Endodermal cell (in vitro differentiated cells): ENCODE data around the gene CAMTA1. TPM values are rescaled to one million over a fixed set of nuclear protein-coding genes. Genes with fewer than 3 reads are reported as not detected.

Experiments used
- DNase-seq: peaks from one replicate; pipeline ENCODE4 v3.0.0-alpha.2; 2017
- H3K27ac ChIP-seq: 2 replicates; pipeline ENCODE4 v1.5.1; 2013; ENCODE audit warnings: mild to moderate bottlenecking, low read depth, low read length, moderate library complexity
- H3K27me3 ChIP-seq: 2 replicates; pipeline ENCODE4 v1.6.1; 2013; ENCODE audit warnings: mild to moderate bottlenecking, low read length, moderate library complexity; ENCODE audit not compliant: insufficient read depth, control insufficient read depth, poor library complexity, severe bottlenecking
- H3K36me3 ChIP-seq: 2 replicates; pipeline ENCODE4 v1.7.0; 2013; ENCODE audit warnings: mild to moderate bottlenecking, low read length, moderate library complexity; ENCODE audit not compliant: control insufficient read depth, insufficient read depth
- H3K4me1 ChIP-seq: one replicate; pipeline ENCODE4 v1.7.0; 2013; ENCODE audit warnings: low read length; ENCODE audit not compliant: control insufficient read depth, insufficient read depth
- H3K4me3 ChIP-seq: 2 replicates; pipeline ENCODE4 v1.5.1; 2013; ENCODE audit warnings: mild to moderate bottlenecking, low read length, moderate library complexity
- H3K9ac ChIP-seq: 2 replicates; pipeline ENCODE4 v1.6.1; 2013; ENCODE audit warnings: mild to moderate bottlenecking, low read length, moderate library complexity; ENCODE audit not compliant: poor library complexity, severe bottlenecking; ENCODE audit errors: extremely low read depth
- H3K9me3 ChIP-seq: 2 replicates; pipeline ENCODE4 v1.6.1; 2013; ENCODE audit warnings: mild to moderate bottlenecking, low read length, moderate library complexity; ENCODE audit not compliant: control insufficient read depth
- H3K27ac Mint-ChIP-seq: 2 replicates; pipeline ENCODE4 v1.8.0; 2020; ENCODE audit warnings: mixed read lengths
- H3K27me3 Mint-ChIP-seq: 2 replicates; pipeline ENCODE4 v1.8.0; 2021; ENCODE audit warnings: mild to moderate bottlenecking, mixed read lengths; ENCODE audit not compliant: insufficient read depth
- H3K36me3 Mint-ChIP-seq: 2 replicates; pipeline ENCODE4 v1.8.0; 2020; ENCODE audit warnings: low read depth, mixed read lengths
- H3K4me1 Mint-ChIP-seq: 2 replicates; pipeline ENCODE4 v1.8.0; 2020; ENCODE audit warnings: mixed read lengths
- H3K4me3 Mint-ChIP-seq: 2 replicates; pipeline ENCODE4 v1.8.0; 2020; ENCODE audit warnings: mild to moderate bottlenecking, moderate library complexity, mixed read lengths
- H3K9me3 Mint-ChIP-seq: 2 replicates; pipeline ENCODE4 v1.8.0; 2020; ENCODE audit warnings: mild to moderate bottlenecking, mixed read lengths
- WGBS, 2 experiments: methylation state at CpG; one replicate each; pipeline versions ENCODE4 v1.1.5 to v1.1.7; 2013; ENCODE audit warnings: missing lambda C conversion rate in 2 of 2, mixed read lengths in 1 of 2; ENCODE audit not compliant: insufficient coverage in 1 of 2, insufficient read length in 1 of 2; 5-methylcytosine and 5-hydroxymethylcytosine counted together
- total RNA-seq, 2 donors: library from RNA; stranded (reverse); fragmentation: NEBNext Ultra II Directional in 1 of 2; extraction: Animal tissue kit (Norgen Biotek cat#: 25700) in 1 of 2; gene quantifications; 2 replicates in 1 of 2; 3 replicates in 1 of 2; pipeline ENCODE4 v1.2.1, GENCODE V29; 2021
- TF ChIP-seq, protein P1 (sequence below): fragments of 200-600 bp; sonication (generic); conservative IDR thresholded peaks from 2 replicates; pipeline ENCODE4 v1.5.0; 2021; ENCODE audit warnings: antibody characterized with exemption, mild to moderate bottlenecking

The CAMTA1 gene
- total RNA-seq, 2 donors from 2014 or later, result 123 to 137 TPM

DNA sequence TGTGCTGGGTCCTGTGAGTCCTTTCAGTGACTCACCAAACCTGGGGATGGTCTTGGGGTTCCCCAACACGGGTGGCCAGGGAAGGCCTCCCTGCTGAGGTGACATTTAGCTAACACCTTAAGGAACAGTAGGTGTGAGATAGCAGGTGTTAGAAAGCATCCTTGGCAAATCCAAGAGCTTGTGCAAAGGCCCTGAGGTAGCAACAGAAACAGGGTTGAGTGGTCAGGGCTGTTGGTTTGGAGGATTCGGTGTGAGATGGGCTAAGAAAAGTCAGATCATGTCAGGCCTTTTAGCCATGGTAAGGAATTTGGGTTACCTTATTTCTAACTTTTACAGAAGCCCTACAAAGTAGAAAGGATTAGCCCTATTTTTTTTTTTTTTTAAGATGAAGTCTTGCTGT, 343.0 kb downstream of the CAMTA1 start:
- DNase-seq, result no peak
- H3K9ac ChIP-seq, result no peak overlapping the region
- Mint-ChIP-seq H3K27me3 (no peaks in the 10 kb centered on the region), H3K4me3 (no peak overlapping the region), H3K4me1 (no peaks in the 10 kb centered on the region), H3K27ac (no peak overlapping the region), H3K9me3 (no peaks in the 10 kb centered on the region), H3K36me3 (no peaks in the 10 kb centered on the region)
- 93 to 100% methylated on average over 1 to 2 of the region's 2 CpGs for WGBS, 2 experiments
- TF ChIP-seq, protein P1, sequence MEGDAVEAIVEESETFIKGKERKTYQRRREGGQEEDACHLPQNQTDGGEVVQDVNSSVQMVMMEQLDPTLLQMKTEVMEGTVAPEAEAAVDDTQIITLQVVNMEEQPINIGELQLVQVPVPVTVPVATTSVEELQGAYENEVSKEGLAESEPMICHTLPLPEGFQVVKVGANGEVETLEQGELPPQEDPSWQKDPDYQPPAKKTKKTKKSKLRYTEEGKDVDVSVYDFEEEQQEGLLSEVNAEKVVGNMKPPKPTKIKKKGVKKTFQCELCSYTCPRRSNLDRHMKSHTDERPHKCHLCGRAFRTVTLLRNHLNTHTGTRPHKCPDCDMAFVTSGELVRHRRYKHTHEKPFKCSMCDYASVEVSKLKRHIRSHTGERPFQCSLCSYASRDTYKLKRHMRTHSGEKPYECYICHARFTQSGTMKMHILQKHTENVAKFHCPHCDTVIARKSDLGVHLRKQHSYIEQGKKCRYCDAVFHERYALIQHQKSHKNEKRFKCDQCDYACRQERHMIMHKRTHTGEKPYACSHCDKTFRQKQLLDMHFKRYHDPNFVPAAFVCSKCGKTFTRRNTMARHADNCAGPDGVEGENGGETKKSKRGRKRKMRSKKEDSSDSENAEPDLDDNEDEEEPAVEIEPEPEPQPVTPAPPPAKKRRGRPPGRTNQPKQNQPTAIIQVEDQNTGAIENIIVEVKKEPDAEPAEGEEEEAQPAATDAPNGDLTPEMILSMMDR, result no peak
- H3K27me3 ChIP-seq, result no peaks in the 10 kb centered on the region
- no peaks in the 10 kb centered on the region for H3K4me1 ChIP-seq
- H3K4me3 ChIP-seq, result no peak overlapping the region
- no peaks in the 10 kb centered on the region for H3K9me3 ChIP-seq
- H3K27ac ChIP-seq, result no peak overlapping the region
- no peaks in the 10 kb centered on the region for H3K36me3 ChIP-seq

DNA sequence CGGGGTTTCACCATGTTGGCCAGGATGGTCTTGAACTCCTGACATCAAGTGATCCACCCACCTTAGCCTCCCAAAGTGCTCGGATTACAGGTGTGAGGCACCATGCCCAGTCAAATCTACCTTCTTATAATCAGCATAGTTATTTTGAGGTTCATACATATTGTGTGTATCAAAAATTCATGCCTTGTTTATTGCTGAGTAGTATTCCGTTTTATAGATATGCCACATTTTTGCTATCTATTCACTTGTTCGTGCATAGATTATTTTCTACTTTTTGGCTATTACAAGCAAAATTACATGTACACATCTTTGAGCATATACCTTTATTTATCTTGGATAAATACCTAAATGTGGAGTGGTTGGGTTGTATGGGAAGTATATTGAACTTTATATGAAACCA, 344.9 kb downstream of the CAMTA1 start:
- H3K27ac Mint-ChIP-seq, result no peak overlapping the region
- H3K4me3 ChIP-seq, result no peak overlapping the region
- no peaks in the 10 kb centered on the region for H3K9me3 Mint-ChIP-seq
- no peaks in the 10 kb centered on the region for H3K4me1 ChIP-seq
- TF ChIP-seq, protein P1, result no peak
- no peak for DNase-seq
- no peak overlapping the region for H3K27ac ChIP-seq
- H3K36me3 Mint-ChIP-seq, result no peaks in the 10 kb centered on the region
- no peak overlapping the region for H3K4me3 Mint-ChIP-seq
- H3K36me3 ChIP-seq, result no peaks in the 10 kb centered on the region
- H3K27me3 ChIP-seq, result no peaks in the 10 kb centered on the region
- no peaks in the 10 kb centered on the region for H3K27me3 Mint-ChIP-seq
- 75 to 93% methylated on average over 1 to 4 of the region's 4 CpGs for WGBS, 2 experiments
- no peak overlapping the region for H3K9ac ChIP-seq
- no peaks in the 10 kb centered on the region for H3K9me3 ChIP-seq
- no peaks in the 10 kb centered on the region for H3K4me1 Mint-ChIP-seq

DNA sequence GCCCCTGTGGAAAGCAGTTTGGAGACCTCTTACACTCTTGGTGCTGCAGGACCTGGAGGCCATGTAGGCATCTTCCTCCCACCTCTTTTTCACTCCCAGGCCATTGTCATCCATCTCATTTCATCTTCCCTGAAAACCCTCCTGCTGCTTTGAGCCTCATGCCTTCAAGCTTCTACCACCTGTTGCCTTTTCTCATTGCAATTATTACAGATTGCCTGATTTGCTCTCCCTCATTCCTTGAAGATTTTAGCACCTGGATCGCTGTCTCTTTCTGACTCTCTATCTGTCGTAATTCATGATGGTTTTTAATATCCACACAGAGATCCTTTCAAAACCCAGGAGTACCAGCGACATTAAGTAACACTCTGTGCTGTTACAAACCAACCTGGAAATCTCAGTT, 350.2 kb downstream of the CAMTA1 start:
- Histone ChIP-seq H3K9ac (no peak overlapping the region), H3K4me1 (no peaks in the 10 kb centered on the region), H3K27me3 (no peaks in the 10 kb centered on the region), H3K4me3 (no peak overlapping the region), H3K36me3 (no peaks in the 10 kb centered on the region), H3K9me3 (no peaks in the 10 kb centered on the region), H3K27ac (no peak overlapping the region)
- Mint-ChIP-seq H3K9me3 (no peaks in the 10 kb centered on the region), H3K4me1 (no peaks in the 10 kb centered on the region), H3K4me3 (no peak overlapping the region), H3K27ac (no peak overlapping the region), H3K36me3 (no peaks in the 10 kb centered on the region), H3K27me3 (peaks cover 5% of the 10 kb centered on the region)
- WGBS, 2 experiments, result 90 to 92% methylated on average over 3 of the region's 3 CpGs
- no peak for DNase-seq
- TF ChIP-seq, protein P1, result no peak
